Peyer's patch (tissue), 4 donors: ENCODE data around the gene NIBAN1.

ENCODE experiments used
- CTCF ChIP-seq, 6 experiments: fragments of 450-650 bp in 4 of 6; fragments of 200-600 bp in 2 of 6; sonication (generic) in 1 of 6; IDR thresholded peaks; one replicate each; pipeline ENCODE4 v1.5.1; 2017 to 2019; ENCODE audit warnings: antibody characterized with exemption in 6 of 6, mild to moderate bottlenecking in 3 of 6, moderate library complexity in 1 of 6
- POLR2A ChIP-seq, 2 donors: fragments of 450-650 bp; IDR thresholded peaks; one replicate each; pipeline ENCODE4 v1.5.1; 2017; ENCODE audit warnings: antibody characterized with exemption in 2 of 2, mild to moderate bottlenecking in 2 of 2, moderate library complexity in 2 of 2

GRCh38 chr1:184930232-184930631, 44.1 kb downstream of the NIBAN1 start:
- TF ChIP-seq CTCF (IDR thresholded peaks at IDR 0.05), result no peak
- TF ChIP-seq POLR2A (IDR thresholded peaks at IDR 0.05), result no peak
